EH (cell line): ENCODE data around the gene NKAIN2.
"Not testable (repeated sequence)": the region's sequence is repeated elsewhere in the genome, so short reads cannot be mapped to it uniquely, and the experiment has no call there.

ENCODE experiments used
- DNase-seq: peaks from one replicate; pipeline ENCODE4 v3.0.0-alpha.2; 2015; ENCODE audit warnings: low read depth

NKAIN2 gene

DNA sequence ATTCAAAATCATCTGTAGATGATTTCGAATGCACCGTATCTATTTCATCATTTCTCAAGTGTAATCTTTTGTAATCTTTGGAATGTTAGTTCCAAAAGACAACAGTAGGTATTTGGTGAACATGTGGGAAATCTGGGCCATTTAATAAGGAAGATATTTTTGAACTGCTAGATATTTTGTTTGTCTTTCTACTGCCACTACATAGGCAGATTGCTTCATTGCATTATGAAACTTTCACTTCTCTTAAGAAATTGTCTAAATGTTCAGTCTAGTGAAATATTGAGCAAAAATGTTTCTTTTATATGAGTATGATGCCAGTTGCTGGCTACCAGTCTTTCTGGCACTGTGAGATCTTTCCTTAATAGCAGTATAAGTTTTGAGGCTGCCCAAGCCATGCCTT is 630.8 kb downstream of the NKAIN2 start:
- no peak for DNase-seq

DNA sequence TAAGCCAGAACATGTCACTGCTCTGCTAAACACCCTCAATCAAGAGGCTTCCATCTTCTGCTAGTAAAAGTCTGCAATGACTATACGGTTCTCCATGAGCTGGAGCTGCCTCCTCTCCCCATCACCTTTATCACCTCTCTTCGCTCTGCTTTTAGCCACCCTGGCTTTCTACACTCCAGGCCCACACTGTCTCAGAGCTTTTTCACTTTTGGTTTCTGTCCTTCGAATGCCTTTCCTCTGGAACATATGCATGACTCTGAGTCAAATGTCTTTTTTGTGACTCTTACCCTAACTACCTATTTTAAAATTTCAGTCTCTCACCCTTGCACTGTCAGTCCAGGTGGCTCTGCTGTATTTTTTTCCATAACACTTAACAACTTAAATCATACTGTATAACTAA is 633.1 kb downstream of the NKAIN2 start:
- no peak for DNase-seq

DNA sequence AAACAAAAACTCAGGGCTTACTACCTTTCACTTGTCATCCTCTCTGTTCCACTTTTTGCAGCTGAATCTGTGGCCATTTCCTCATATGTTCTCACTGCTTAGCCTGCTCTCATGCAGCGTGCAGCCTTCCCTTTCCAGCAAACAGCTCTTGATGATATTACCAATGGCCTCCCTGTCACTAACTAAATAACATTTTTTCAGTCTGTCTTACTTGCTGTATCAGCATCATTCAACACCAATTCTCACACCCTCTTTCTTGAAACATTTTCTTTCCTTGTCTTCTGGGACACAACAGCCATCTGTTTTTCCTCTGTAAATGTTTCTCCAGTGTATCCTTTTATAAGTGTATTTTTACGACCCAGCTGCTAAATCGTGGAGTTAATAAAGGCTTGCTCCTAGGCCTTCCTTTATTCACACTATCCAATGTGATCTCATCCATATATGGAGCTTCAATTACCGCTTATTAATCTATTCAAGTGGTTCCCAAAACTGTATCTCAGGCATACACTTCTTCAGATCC is 634.9 kb downstream of the NKAIN2 start:
- no peak for DNase-seq

DNA sequence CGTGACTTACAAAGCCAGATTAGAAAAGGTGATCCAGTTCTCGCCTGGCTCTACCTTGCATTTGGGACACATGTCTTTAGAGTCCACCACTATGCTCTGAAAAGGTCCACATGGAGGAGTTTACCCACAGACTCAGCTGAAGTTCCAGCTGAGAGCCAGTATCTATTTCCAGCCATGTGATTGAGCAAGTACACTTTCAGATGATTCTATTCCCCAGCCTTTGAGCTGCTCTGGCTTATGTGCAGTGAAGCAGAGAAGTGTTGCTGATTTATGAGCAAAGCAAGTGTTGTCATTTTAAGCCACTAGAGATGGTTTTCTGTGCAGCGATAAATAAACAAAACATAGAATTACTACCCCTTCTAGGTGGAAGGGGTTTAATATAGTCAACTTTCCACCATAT is 637.8 kb downstream of the NKAIN2 start:
- DNase-seq = no peak

DNA sequence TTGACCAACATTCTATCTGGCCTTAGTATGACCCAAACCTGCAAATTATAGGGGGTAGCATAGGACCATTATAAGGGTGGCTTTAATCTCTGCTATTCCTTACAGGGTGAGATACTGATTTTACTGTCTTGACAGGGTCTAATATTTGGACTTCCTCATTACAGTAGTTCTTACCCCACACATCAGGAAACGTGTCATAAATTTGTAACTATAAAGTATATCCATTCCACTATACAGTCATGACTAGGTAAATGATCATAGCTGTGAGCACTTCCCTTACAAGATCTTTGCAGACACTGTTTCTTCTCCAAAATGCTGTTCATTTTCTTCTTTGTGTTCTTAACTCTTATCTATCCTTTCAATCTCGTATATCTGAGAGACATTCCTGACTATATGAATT is 639.9 kb downstream of the NKAIN2 start:
- DNase-seq = no peak

DNA sequence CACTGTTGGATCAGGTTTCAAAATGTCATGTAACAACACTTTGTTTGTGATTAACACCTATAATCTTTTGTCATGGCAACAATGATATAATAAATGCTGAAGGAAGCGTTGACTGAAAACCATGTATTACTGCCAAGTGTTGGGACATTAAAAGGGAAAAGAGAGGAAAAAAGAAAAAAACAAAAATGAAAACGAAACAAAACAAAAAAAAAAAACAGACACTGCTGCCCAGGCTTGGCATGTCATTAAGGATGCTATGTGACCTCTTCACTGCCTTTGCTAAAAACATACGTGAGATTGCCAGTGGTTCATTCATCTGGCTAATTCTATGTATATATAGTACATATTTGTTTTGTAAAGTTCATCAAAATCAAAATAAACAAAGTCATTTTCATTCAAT is 641.9 kb downstream of the NKAIN2 start:
- DNase-seq = no peak

DNA sequence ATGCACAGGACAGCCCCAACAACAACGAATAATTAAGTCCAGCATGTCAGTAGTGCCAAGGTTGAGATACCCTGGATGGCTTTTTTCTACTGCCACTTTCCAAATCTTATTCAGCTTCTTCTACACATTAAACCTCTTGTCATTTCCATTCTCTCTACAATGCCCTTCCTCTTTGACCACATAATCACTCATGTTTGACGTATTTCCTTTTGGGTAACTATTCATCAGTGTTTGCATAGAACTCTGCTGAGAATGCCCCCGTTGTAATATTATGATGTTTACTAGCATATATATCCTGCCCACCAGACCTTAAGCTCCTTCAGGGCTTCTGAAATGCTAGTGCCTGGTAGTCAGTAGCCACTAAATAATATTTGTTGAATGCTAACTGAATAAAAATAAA is 643.3 kb downstream of the NKAIN2 start:
- no peak for DNase-seq

DNA sequence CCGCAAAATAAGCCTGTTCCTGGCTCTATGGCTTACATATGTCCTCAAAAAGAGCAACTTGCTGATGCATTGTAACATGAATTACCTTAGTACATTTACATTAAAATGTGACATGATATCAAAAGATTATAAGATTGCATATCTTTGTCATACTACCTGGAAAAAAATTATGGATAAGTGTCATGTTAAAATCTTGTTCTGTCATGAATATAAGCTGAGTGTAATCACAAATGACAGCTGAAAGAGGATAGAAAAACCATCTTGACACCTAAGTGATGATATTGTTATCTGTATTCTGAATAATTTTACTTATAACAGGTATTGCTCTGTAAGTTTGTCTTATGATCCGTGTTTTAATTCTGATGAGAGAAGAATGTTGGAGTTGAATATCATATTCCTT is 655.6 kb downstream of the NKAIN2 start:
- no peak for DNase-seq

DNA sequence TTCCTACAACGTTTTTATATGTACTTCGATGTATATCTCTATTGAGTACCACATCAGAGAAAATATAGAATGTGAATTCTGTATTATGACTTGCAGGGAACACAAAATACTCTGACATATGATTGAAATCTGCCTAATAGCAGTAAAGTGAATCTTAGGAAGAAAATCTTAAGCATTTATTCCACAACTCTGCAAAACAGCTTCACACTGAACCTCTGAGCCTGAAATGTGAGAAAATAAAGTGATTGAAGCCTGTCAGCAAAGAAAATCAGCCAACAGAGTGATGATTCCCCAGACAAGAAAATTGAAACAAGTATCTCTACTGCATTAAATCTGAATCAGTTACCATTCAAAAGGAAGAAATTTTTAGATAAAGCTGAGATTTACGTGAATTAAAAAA is 659.1 kb downstream of the NKAIN2 start:
- no peak for DNase-seq

DNA sequence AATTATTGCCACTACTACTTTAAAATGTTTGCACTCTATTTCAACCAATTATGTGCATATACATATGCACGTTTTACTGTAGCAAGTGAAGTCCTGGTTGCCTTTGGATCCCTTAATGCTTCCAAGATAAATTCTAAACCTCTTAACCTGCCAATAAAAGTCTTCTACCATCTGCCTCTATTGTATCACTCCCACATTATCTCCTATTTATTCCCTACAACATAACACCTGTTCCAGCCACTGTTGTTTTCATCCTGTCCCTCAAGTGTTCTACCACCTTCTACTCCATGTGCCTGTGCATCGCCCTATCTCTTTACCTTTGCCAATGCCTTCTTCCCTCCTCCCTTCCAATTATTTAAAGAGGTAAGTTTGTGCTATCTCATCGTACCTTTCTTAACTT is 659.6 kb downstream of the NKAIN2 start:
- DNase-seq = no peak

DNA sequence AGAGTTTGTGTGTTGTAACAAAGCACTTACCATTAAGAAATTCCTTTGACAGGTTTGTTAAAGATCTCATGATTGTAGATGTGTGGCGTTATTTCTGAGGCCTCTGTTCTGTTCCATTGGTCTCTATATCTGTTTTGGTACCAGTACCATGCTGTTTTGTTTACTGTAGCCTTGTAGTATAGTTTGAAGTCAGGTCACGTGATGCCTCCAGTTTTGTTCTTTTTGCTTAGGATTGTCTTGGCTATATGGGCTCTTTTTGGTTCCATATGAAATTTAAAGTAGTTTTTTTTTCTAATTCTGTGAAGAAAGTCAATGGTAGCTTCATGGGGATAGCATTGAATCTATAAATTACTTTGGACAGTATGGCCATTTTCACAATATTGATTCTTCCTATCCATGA is 660.9 kb downstream of the NKAIN2 start:
- DNase-seq = not testable (repeated sequence)

DNA sequence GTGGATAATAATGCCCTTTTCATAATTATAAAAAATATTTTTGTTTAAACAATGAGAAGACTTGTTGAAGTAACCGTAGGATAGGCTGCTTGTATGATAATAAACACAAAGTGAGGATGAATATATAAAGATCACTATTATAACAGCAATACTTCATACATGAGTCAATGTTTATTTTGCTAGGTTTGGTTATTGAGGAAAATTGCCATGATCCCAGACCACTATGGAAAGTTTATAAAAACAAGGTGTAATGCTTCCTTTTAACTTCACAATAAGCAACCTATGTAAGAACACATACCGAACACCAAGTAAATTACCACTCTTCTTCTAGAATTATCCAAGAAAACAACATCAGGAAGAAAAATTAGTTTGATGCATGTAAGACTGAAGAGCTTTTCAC is 663.3 kb downstream of the NKAIN2 start:
- no peak for DNase-seq

DNA sequence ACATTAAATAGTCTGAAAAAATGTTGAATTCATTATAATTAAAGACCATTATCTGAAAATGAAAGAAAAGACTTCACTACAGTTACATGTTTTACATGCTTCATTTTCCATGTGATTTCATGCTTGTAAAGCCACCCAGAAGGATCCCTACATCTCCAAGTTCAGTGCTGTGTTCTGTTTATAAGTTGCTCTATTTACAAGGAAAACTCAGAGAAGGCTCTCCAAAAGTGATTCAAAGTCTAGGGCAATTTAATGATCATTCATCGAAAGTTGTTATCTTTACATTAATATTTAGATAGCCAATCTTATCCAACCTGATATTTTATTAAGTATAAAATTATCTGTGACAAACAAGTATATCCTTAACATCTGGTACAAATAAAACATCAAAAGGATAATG is 663.7 kb downstream of the NKAIN2 start:
- no peak for DNase-seq

DNA sequence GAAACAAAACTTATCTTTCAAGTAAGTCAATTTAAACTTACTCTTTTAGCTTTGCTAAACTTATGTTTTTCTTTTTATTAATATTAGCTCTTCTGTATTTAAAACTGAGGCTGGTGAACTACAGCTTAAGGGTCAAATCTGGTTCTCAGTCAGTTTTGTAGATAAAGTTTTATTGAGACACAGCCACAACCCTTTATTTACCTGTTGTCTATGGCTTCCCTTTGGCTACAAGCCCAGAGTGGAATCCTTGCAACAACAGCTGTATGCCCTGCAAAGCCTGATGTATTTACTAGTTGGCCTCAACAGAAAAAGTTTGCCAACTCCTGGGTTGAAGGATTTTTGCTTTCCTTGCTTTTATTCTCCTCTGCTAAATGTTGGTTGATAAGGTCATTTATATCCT is 667.1 kb downstream of the NKAIN2 start:
- DNase-seq = no peak

DNA sequence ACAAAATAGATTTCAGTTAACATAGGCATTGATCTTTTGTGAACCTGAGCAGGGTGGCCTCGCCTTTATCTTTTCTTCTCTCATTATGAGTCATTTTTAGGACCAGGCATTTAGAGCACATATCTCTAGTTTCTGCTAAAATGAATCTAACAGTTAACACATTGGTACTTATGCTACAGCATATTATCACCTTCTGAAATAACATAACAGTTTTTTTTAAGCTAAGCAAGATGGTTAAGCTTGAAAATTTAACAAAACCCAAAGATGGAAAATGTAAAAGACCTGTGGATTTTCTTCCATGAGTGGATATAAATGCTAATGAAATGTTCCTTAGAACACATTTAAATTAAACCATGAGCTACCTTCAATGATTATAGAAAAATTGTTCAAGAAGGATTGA is 671.5 kb downstream of the NKAIN2 start:
- no peak for DNase-seq

DNA sequence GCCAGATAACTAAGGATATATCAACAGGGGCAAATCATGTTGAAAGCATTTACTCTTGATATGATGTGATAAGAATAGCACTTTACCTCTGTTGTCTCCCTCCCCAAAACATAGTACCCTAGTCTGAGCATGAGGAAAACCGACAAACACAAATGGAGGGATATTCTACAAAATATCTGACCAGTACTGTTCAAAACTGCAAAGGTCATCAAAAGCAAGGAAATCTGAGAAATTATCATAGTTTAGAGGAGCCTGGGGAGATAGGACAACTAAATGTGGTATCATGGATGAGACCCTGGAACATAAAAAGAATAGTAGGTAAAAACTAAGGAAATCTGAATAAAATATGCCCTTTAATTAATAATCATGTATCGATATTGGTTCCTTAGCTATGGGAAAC is 675.2 kb downstream of the NKAIN2 start:
- no peak for DNase-seq

DNA sequence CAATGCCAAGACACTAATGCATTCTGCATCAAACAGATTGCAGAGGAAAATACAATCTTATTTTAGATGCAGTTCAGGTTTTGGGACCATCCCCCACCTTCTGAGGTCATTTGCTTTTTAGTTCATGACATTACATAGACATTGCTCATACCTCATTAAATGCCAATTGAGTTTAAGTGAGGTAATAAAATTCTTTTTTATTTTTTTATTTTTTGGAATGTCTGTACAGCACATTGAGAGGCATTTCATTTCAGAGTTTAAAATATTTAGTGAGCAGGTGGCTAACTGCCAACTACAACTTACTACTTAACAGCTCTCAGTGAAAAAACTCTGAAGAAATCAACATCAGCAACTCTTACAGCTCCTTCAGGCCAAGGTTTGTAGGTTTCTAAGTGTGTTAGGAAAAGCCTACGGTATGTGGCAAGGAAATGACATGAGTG is 676.3 kb downstream of the NKAIN2 start:
- peak; percentile 32 for DNase-seq

DNA sequence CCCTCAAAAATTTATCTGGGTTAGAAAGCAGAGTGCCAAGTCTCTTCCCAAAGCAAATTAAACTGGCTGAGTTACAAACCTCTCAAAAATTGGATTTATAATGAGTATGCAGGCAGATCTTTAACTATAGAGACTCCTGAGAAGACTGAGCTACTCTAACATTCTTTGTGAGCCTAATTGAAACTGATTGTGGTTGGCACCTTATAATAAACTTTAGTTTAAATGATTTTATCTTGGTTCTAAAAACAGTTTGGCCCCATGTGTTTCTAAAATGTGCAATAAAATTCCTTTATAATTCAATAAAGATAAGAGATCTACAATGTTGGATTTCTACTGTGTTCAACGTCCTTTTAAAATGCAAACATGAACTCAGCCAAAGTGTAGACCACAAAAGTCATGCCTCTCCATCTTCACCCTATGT is 678.4 kb downstream of the NKAIN2 start:
- peak; percentile 16 for DNase-seq

DNA sequence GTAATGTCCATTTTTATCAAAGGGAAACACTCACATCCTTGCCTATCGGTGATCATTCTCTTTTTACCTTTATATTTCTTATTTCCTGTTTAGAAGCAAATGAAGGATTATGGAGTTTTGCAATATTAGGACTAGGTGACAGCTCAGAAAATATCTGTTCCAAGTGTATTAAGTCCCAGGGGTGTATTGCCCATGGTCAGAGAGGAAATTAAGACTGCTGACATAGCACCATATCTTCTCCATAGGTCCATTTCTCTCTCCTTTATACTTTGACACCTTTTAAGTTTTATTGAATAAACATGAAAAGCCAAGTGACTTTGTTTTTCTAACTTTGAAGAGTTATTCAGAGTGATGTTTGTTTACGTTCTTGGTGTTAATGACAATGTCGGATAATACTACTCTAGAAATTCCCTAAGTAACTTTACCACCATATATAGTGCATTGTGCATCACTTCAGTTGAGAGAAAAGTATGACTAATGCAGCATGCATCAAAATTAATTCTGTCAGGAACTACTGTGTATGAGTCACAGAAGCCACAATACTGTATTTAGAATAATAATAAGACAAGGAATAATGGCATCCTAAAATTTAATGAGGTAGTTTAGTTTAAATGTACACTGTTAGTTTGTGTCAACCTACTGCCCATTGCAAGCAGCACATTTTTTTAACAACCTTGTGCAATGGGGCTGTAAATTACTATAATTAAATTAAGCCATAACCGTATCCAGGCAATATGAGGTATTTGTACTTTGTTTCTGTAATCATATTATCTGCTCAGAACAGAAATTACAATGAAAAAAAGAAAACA is 684.2 kb downstream of the NKAIN2 start:
- DNase-seq = peak; percentile 66

DNA sequence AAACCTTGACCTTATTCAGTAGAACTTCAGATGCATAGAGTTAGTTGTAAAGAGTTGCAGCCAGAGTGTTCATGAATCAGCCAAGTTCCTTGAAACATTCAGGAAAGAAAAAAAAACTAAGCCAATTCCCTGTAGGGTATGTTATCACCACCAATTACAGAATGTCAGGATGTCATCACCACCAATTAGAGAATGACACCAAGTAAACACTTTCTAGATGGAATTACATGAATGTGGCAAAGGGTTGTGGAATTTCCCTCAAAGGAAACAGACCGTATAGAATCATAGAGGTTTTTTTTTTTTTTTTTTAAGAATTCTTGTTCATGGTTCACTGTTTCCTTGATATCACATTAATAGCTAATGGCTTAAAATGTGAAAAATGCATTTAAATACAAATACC is 686.5 kb downstream of the NKAIN2 start:
- peak; percentile 3 for DNase-seq

DNA sequence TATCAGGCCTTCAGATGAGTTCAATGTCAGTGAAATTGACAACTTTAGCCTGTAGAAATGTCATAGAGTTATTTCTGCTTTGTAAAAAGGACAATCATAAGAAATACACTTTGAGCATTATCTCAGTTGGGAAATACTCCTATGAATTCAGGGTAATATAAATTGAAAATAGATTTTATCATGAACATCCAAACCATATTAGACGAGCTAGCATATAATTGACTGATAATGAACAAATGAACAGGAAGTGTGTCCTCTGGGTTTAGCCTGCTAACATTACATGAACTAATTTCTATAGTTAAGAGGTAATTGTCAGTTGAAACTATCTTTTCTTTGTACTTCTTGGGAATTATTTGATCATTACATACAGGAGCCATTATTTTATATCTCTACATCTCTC is 689.6 kb downstream of the NKAIN2 start:
- DNase-seq = no peak

DNA sequence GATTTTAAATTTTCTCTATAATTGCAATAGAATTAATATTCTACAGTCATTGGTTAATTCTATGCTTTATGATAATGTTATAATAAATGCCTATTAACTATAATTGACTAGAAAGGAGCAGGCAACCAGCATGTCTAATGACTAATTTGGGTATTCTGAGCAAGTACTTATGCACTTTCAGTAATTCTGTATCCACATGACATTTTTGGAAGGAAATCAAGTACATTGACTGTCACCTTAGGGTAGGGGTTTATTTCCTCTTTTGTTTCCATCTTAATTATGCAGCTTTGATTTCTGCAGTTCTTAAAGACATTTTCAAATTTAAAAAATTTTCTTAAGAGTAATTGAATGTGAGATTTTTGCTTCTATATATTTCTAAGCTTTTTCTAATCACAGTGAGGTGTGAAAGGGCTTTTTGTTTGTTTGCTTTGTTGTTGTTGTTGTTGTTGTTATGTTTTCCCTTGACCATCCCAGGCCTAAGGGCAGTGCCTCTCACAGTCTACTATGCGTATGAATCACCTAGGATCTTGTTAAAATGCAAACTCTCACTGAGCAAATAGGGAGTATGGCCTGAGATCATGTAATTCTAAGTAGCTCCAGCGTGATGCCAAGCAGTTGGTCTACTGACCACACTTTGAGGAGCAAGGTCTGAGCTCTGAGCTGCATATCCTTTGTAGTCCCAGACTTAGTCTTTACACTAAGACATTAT is 691.4 kb downstream of the NKAIN2 start:
- DNase-seq = no peak

DNA sequence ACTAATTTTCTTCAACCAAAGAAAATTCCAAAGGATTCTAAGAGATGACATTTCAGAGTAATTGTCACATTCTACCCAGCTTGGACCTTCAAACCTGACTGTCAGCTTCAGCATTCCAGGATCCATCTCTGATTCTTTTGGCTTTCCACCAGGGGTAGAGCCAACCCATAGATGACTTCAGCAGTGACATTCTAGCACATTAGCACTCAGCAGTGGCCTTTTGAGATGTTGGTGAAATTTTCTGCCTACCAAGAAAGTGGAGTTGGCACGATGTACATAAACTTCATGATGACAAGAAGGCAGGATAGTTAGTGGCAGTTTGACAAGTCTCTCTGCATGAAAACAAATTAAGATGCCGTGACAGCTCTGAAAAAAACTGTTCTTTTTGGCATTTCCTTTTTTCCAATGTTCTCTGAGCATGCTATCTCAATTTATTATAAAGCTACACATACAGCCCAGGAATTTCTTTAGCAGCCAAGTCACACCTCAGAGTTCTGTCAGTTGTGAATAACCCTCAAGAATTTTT is 692.1 kb downstream of the NKAIN2 start:
- no peak for DNase-seq
